Endothelial cell of umbilical vein (primary cell): ENCODE measurements around the gene SLC15A1. TPM values are rescaled to one million over a fixed set of nuclear protein-coding genes. Genes with fewer than 3 reads are reported as not detected.

Experiments used
- BruUV-seq: library from RNA; stranded (reverse); fragments of 400-500 nt; replicated peaks from 2 replicates; lab custom pipeline; 2021; lab: Mats Ljungman, UMichigan
- CTCF ChIA-PET: fragments of 300-600, 350-600 bp; sonication (Branson Sonifier 250); formaldehyde crosslinking; loops from one replicate; lab custom pipeline; 2021; ENCODE audit warnings: antibody characterized with exemption, inconsistent platforms; lab: Charles Lee
- POLR2A ChIA-PET: fragments of 300-600, 350-600 bp; sonication (Branson Sonifier 250); formaldehyde crosslinking; loops from one replicate; lab custom pipeline; 2021; ENCODE audit warnings: antibody characterized with exemption, inconsistent platforms; lab: Charles Lee
- DNase-seq: peaks from one replicate; pipeline ENCODE4 v3.0.0-alpha.2; 2011; ENCODE audit warnings: low read depth, low spot score
- FAIRE-seq: peaks from 2 replicates; lab custom pipeline; 2011; peaks lifted over from hg19 to GRCh38; lab: Jason Lieb, UNC
- H2AFZ ChIP-seq: 2 replicates; pipeline ENCODE4 v1.6.0; 2012; ENCODE audit warnings: low read depth, low read length, control low read depth, inconsistent platforms
- H3K27ac ChIP-seq: 2 replicates; pipeline ENCODE4 v1.5.1; 2011; ENCODE audit warnings: low read depth, mild to moderate bottlenecking, control low read depth, low read length, moderate library complexity; ENCODE audit not compliant: insufficient read depth
- H3K27me3 ChIP-seq, 2 experiments: 2 replicates each; pipeline versions ENCODE4 v1.6.0 to v1.6.1; 2011; ENCODE audit warnings: low read length in 2 of 2, mixed read lengths in 1 of 2; ENCODE audit not compliant: control insufficient read depth in 2 of 2, insufficient read depth in 2 of 2
- H3K36me3 ChIP-seq, 2 experiments: 2 replicates in 1 of 2; 3 replicates in 1 of 2; pipeline ENCODE4 v1.5.1; 2011; ENCODE audit warnings: low read length in 2 of 2, mild to moderate bottlenecking in 1 of 2, moderate library complexity in 1 of 2; ENCODE audit not compliant: control insufficient read depth in 2 of 2, insufficient read depth in 2 of 2; ENCODE audit errors: extremely low read depth in 1 of 2
- H3K4me1 ChIP-seq: 3 replicates; pipeline ENCODE4 v1.5.1; 2011; ENCODE audit warnings: mild to moderate bottlenecking, low read length; ENCODE audit not compliant: control insufficient read depth, insufficient read depth; ENCODE audit errors: extremely low read depth
- H3K4me2 ChIP-seq: 2 replicates; pipeline ENCODE4 v1.6.1; 2011; ENCODE audit warnings: low read length, control low read depth, mixed read lengths; ENCODE audit not compliant: insufficient read depth
- H3K4me3 ChIP-seq, 3 experiments: fragments of 200-600 bp in 1 of 3; sonication (generic), shearing (Covaris generic) in 1 of 3; replicated peaks in 1 of 3; 2 replicates each; pipeline ENCODE4 v1.5.1; 2011 to 2016; ENCODE audit warnings: control low read depth in 3 of 3, low read length in 3 of 3, mild to moderate bottlenecking in 2 of 3, inconsistent platforms in 1 of 3, low read depth in 1 of 3, moderate library complexity in 1 of 3; ENCODE audit not compliant: insufficient read depth in 1 of 3
- H3K79me2 ChIP-seq: 2 replicates; pipeline ENCODE4 v1.6.0; 2012; ENCODE audit warnings: low read length, inconsistent platforms; ENCODE audit not compliant: control insufficient read depth, insufficient read depth
- H3K9ac ChIP-seq: replicated peaks from 2 replicates; pipeline ENCODE3; 2011; ENCODE audit warnings: low read length, control low read depth; ENCODE audit not compliant: insufficient read depth; ENCODE audit errors: extremely low read depth
- H3K9me1 ChIP-seq: replicated peaks from 3 replicates; pipeline ENCODE4 v1.6.0; 2011; ENCODE audit warnings: mild to moderate bottlenecking, low read length; ENCODE audit not compliant: control insufficient read depth, insufficient read depth; ENCODE audit errors: extremely low read depth
- H3K9me3 ChIP-seq: replicated peaks from 2 replicates; pipeline ENCODE4 v1.5.1; 2012; ENCODE audit warnings: low read length, inconsistent platforms; ENCODE audit not compliant: control insufficient read depth, insufficient read depth
- H4K20me1 ChIP-seq: replicated peaks from 2 replicates; pipeline ENCODE3; 2011; ENCODE audit warnings: mild to moderate bottlenecking, low read length; ENCODE audit not compliant: control insufficient read depth, insufficient read depth; ENCODE audit errors: extremely low read depth
- EZH2 ChIP-seq: IDR thresholded peaks from 2 replicates; pipeline ENCODE4 v1.6.1; 2012; ENCODE audit warnings: borderline replicate concordance, low read depth, mild to moderate bottlenecking, moderate library complexity, low read length, inconsistent platforms; ENCODE audit not compliant: severe bottlenecking
- JUN ChIP-seq: IDR thresholded peaks from 2 replicates; pipeline ENCODE4 v1.6.1; 2011; ENCODE audit warnings: borderline replicate concordance, low read depth; ENCODE audit not compliant: insufficient read length, insufficient read depth
- POLR2AphosphoS5 ChIP-seq: IDR thresholded peaks from 2 replicates; pipeline ENCODE4 v1.6.1; 2012; ENCODE audit warnings: low read depth, mild to moderate bottlenecking, control low read depth, low read length, moderate library complexity; ENCODE audit not compliant: insufficient read depth
- dilution Hi-C: fragments of 300-500 bp; cut with MboI; formaldehyde crosslinking; loops from one replicate; pipeline ENCODE4 v1.15.0; 2019; ENCODE audit warnings: low sequenced_read_pairs; ENCODE audit not compliant: extremely low pct_ligation_motif_present
- intact Hi-C: fragments of 100-400 bp; cut with micrococcal nuclease; formaldehyde crosslinking; loops from one replicate; pipeline ENCODE4 v1.10.0; 2022
- polyA plus RNA-seq, 4 experiments: library from polyadenylated mRNA; depleted of rRNA in 3 of 4; stranded (reverse) in 3 of 4; unstranded in 1 of 4; fragments of >200 nt; gene quantifications; 2 replicates each; pipeline versions ENCODE4 v1.2.1 to v1.2.3, GENCODE V29; 2011 to 2012; ENCODE audit warnings: missing spikeins in 1 of 4
- total RNA-seq: library from RNA; stranded (reverse); gene quantifications from 2 replicates; pipeline ENCODE4 v1.2.3, GENCODE V29; 2021
- TF ChIP-seq, protein P1 (sequence below), 2 donors: IDR thresholded peaks; 1 replicate in 1 of 2; 2 replicates in 1 of 2; pipeline ENCODE4 v1.5.1; 2011; ENCODE audit warnings: low read length in 2 of 2, mild to moderate bottlenecking in 2 of 2, moderate library complexity in 2 of 2, control low read depth in 1 of 2, inconsistent platforms in 1 of 2, low read depth in 1 of 2; ENCODE audit not compliant: insufficient read depth in 1 of 2; ENCODE audit errors: extremely low read depth in 1 of 2
- TF ChIP-seq, protein P2 (sequence below): IDR thresholded peaks from 2 replicates; pipeline ENCODE4 v1.6.1; 2011; ENCODE audit not compliant: insufficient read depth, insufficient read length

Gene SLC15A1
- total and polyA plus RNA-seq, 2 donors (not counting 3 experiments of a cell fraction or from before 2014, with no cell fraction given) = not detected

DNA sequence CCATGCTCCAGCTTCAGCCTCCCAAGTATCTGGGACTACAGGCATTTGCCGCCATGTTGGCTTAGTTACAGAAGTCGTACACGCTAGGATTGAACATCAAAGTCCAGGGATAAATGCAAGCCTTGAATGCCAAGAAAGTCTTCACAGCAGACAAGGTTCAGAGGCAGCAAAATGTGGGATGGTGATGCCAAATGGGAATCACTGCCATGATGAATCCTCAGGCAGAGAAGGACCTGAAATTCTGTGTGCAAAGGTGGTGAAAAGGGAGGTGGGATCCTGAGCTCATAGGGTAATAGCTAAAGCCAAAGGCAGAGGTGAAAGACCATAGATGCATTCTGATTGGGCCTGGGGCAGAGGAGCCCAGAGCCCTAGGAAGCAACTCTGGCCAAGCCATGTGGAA lies 96.2 kb downstream of the SLC15A1 start:
- no peaks in the 10 kb centered on the region for H3K9me1 ChIP-seq
- peaks cover 0 to 1% of the 10 kb centered on the region in 2 experiments for H3K27me3 ChIP-seq
- dilution Hi-C loops = loop anchor here (25.0 kb wide), 1 partner anchor 219 kb away; no protein-coding TSS in a partner anchor
- H2AFZ ChIP-seq = no peak overlapping the region
- DNase-seq = no peak
- no peak overlapping the region for H3K9ac ChIP-seq
- no peak overlapping the region for H3K4me3 ChIP-seq
- H4K20me1 ChIP-seq = no peaks in the 10 kb centered on the region
- no peaks in the 10 kb centered on the region for H3K9me3 ChIP-seq
- H3K79me2 ChIP-seq = no peaks in the 10 kb centered on the region
- no peaks in the 10 kb centered on the region for H3K36me3 ChIP-seq
- CTCF ChIA-PET = interaction anchor here (1.3 to 1.4 kb wide), 2 partner anchors 17 to 208 kb away, joined by 3 to 8 read pairs; no protein-coding TSS in a partner anchor
- POLR2A ChIA-PET = no interaction called here
- intact Hi-C loops = no loop called here
- no peak for FAIRE-seq
- no peak overlapping the region for H3K4me2 ChIP-seq
- no TSS peak for BruUV-seq
- H3K27ac ChIP-seq = no peak overlapping the region
- H3K4me1 ChIP-seq = no peaks in the 10 kb centered on the region
- TF ChIP-seq JUN (no peak), POLR2AphosphoS5 (no peak)

DNA sequence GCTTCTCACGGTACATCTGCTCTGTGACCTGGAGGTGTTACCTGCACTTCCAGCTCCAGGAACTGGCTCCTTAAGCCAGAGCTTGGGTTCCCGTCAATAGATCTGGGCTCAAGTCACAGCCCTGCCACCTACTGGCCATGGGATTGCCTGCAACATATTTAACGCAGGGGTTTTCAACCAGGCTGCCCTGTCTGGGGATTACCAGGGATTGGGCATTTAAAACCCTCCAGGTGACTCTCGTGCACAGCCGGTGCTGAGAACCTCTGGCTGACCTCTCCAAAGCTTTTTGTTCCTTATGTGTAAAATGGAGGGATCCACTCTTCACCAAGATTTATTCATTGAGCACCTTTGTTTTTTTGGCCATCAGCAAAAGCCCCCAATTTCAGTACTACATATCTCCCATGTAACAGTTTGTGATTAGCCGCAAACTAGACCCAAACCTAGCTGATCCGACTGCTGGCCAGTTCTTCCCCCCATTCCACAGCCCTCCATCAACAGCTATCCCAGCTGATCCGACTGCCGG lies 98.9 kb downstream of the SLC15A1 start:
- FAIRE-seq (peak; percentile 90), DNase-seq (peak; percentile 78)
- no TSS peak for BruUV-seq
- Histone ChIP-seq H3K9ac (no peak overlapping the region), H3K4me1 (no peaks in the 10 kb centered on the region), H3K4me2 (no peak overlapping the region), H2AFZ (no peak overlapping the region), H3K9me3 (no peaks in the 10 kb centered on the region), H4K20me1 (no peaks in the 10 kb centered on the region), H3K36me3 (no peaks in the 10 kb centered on the region), H3K9me1 (no peaks in the 10 kb centered on the region), H3K27me3 (peaks cover 0 to 5% of the 10 kb centered on the region in 2 experiments), H3K27ac (no peak overlapping the region), H3K79me2 (no peaks in the 10 kb centered on the region), H3K4me3 (no peak overlapping the region)
- TF ChIP-seq EZH2 = no peak
- TF ChIP-seq, protein P1, sequence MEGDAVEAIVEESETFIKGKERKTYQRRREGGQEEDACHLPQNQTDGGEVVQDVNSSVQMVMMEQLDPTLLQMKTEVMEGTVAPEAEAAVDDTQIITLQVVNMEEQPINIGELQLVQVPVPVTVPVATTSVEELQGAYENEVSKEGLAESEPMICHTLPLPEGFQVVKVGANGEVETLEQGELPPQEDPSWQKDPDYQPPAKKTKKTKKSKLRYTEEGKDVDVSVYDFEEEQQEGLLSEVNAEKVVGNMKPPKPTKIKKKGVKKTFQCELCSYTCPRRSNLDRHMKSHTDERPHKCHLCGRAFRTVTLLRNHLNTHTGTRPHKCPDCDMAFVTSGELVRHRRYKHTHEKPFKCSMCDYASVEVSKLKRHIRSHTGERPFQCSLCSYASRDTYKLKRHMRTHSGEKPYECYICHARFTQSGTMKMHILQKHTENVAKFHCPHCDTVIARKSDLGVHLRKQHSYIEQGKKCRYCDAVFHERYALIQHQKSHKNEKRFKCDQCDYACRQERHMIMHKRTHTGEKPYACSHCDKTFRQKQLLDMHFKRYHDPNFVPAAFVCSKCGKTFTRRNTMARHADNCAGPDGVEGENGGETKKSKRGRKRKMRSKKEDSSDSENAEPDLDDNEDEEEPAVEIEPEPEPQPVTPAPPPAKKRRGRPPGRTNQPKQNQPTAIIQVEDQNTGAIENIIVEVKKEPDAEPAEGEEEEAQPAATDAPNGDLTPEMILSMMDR (IDR thresholded peaks at IDR 0.05; ENCODE audit: extremely low read depth in 1 of 2, insufficient read depth in 1 of 2, low read depth in 1 of 2, low read length in 2 of 2) = peak; percentile 79 to 86
- TF ChIP-seq, protein P2, sequence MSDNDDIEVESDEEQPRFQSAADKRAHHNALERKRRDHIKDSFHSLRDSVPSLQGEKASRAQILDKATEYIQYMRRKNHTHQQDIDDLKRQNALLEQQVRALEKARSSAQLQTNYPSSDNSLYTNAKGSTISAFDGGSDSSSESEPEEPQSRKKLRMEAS = no peak
- dilution Hi-C loops = loop anchor here (25.0 kb wide), 1 partner anchor 216 kb away; no protein-coding TSS in a partner anchor
- ChIA-PET POLR2A (no interaction called here), CTCF (interaction anchor here (0.6 to 8.1 kb wide), 54 partner anchors 12 to 798 kb away, joined by 3 to 150 read pairs (median 4); partner anchors contain the start of gene STK24)
- intact Hi-C loops = loop anchor here (1.0 to 5.0 kb wide), 3 partner anchors 76 to 208 kb away; partner anchors contain the start of gene STK24
